Stimulated activated CD4-positive, alpha-beta T cell treated with anti-CD3 and anti-CD28 coated beads, Interleukin-1b, Interleukin-23, amount 100 ng/mL, for 4 hours (primary cell): Measurements from ENCODE around the gene NDUFA6.

Experiments used
- DNase-seq, 2 donors: peaks; one replicate each; pipeline ENCODE4 v3.0.0-alpha.2; 2020; ENCODE audit warnings: low read depth in 2 of 2

NDUFA6 gene

DNA sequence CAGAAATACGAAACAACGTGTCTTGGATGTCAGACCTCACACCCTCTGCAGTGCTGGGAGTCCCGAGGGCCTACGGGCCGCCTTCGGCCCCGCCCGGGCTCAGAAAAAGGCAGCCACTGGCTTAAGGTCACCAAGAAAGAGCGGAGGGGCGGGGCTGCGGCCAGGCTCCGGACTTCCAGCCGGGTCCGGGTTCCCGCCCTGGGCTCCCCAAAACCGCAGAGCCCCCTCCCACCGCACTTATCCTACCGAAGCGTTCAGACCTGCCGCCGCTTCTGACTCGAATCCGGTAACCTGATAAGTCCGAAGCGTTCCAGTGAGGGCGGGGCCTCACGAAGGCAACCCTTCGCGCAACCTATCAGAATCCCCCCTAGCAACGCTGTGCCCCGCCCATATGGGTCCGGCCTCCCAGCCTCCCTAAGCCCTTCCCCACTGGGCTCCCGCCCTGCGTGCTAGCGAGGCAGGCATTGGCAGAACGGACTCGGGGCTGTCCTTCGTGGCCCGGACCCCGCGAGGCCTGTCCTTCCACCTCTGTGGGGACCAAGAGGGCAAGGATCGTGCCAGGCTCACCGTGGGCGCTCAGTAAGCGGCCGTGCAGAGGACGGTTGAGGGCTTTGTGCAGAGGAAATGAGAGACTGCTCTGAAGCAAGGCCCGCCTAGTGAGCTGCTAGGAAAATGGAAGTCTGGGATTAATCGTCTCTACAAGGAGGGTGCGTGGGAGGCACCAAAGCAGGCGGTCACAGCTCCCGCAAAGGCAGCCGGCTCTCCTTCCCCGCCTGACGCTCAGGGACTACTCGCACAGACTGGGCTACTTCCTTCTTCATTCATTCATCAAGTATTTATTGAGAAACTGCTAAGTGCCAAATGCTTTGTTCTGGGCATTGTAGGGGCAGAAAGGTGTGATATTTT is 19.8 kb downstream of the NDUFA6 start, which contains the start of gene NAGA:
Gene NAGA (minus strand): TSS at position 296 of the 906 bp plus-strand sequence. CDS start 515 bp downstream, outside the sequence.
- DNase-seq: peak; percentile 73 to 87

DNA sequence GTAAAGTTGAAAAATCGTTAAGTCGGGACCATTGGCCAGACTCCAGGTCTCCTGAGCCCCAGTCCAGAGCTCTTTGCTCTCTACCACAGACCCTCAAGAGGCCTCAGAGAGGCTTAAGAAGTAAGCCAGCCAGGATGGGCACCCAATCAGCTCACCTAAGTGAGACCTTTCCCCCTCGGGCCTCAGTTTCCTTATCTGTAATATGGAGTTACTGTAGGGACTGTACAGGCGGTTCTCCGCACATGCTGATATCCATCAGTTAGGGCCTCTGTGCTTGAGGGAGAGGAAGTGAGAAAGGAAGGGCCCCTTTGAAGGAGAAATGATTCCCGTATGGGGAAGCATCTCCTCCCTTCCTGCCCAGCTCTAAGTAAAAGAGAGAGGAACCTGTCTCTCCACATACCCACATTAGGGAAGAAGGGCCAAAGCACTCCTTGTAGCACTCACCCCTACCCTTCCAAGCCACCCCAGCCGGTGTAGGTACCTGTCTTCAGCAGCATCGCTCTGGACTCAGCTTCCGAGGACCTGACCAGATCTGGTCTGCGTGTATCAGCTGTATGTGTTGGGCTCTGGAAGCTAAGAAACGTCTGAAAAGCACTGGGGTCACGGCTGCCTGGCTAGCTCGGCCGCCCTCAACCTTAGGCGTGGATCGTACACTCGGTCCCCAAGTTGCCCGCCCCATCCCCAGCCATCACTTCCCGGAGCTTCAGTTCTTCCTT is 20.6 kb downstream of the NDUFA6 start:
- DNase-seq: no peak

DNA sequence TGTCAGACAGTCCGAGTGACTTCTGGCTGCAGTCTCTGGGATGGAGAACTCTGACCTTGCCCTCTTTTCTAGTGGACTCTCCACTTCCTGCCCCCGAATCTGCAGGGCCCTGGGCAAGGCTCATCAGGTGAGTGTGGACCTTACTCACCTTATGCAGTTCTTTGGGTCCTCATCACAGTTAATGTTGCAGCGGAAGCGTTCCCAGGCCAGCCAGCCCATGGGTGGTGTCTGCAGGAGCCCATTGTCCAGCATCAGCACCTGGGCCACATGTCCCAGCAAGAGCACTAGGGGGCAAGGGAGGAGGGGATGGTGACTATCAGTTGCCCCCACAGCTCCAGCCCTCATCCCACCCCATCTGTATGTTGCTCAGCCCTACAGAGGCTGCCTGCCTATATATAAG is 22.3 kb downstream of the NDUFA6 start:
- DNase-seq: no peak

DNA sequence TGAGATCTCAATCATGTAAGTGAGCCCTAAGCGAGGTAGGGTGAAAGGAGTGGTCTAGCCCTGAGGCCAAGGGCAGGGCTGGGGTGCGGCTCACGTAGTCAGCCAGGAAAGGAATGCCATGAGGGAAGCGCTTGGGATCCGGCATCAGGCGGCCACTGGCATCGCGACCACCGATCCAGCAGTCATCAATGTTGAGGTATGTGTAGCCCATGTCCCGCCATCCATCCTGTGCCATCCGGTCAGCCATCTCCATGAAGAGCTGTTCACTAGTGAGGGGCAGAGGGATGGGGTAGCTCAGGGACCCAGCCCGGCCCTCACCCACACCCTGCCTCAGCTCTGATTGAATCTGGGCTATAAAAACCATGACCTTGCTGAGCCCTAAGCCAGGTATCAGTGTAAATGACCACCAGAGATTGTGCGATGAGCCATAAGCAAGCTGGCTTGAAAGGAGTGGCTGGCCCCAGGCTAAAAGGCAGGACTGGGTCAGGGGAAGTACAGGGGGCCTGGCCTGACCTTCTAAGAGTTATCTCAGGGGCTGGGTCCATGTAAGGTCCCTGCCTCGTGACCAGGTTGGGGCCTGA is 22.8 kb downstream of the NDUFA6 start:
- no peak for DNase-seq

DNA sequence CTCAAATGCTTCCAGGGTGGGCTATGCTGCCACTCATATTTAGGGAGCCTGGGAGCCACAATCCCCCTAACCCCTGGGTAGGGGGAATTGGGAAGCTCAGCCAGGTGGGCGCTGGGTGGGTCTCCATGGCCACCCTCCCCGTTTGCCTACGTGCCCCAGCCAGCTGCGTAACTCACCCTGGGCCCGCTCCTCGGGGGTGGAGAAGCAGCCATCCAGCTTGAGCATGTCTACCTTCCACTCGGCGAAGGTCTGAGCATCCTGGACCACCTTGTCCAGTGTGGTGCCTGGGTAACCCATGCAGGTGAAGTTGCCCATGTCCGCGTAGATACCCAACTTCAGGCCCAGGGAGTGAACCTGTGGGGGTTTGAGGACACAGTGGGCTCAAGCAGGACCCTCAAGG is 23.6 kb downstream of the NDUFA6 start:
- DNase-seq: no peak

DNA sequence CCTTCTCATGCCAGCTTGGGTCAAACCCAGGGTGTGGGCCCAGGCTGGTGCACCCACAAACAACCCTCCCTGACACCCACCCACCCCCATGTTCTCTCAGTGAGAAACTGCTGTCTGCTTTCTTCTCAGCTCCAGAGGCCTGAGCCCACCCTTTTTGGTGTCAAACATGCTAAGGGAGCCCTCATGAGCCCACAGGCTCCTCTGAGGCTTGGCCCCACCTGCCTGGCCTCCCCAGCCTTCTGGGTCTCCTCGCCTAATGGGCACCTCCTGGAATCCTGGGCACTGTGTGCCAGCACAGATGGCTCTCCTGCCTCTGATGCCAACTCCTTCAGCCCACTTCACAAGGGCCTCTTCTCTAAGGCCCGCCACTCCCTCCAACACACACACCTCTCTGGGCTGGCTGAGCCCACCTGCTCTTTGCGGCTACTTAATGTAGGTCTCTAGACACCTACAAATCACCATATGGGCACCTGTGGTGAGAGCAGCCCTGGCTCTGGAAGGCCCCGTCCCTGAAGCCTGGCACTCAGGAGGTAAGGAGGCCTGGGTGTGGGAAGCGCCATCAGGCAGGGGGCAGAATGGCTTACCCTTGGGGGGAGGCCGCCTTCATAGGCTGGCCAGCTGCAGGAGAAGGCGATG is 24.3 kb downstream of the NDUFA6 start:
- DNase-seq: no peak

DNA sequence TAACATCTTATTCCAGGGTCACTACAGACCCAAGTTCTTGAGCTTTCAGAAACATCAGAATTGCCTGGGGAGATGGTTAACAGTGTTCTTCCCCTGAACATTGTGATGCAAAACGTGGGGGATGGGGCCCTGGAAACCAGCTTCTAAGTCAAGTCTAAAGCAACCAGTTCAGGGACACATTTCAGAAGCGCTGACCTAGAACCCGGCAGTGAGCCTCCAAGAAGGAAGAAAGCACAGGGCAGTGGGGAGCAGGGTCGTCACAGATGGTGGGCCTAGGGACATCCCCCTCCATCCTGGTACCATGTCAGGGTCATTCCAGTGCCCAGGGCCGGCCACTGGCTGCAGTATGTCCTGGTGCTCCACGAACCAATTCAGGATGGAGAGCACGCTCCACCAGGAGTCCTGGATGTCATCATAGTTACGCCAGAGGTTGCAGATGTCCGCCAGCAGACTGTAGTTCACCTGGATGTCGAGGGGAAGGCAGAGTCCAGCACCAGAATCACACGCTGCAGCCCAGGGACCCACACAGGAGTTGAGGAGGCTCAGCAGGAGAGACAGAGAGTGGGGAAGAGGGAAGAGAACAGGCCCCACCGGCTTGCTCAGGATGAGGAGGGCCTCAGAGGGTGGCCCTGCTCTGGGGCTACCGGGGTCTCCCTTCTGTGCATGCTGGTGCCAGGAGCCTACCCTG is 25.0 kb downstream of the NDUFA6 start:
- DNase-seq: no peak

DNA sequence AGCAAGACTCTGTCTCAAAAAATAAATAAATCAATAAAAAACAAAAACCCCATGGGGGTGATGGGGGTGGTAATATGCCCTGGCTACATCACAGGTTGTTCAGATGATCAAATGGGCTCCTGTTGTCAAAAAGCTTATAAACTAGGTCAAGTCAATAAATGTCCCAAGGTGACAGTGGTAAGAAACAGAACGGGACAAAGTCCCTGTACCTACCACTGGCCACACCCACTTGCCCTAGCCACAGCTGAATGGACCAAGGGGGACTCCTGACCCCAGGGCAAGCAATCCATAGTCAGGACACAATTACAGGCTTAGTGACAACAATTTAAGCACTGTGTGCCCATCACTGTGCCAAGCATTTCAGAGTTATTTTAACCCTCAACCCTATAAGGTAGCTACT is 25.9 kb downstream of the NDUFA6 start:
- DNase-seq: no peak

DNA sequence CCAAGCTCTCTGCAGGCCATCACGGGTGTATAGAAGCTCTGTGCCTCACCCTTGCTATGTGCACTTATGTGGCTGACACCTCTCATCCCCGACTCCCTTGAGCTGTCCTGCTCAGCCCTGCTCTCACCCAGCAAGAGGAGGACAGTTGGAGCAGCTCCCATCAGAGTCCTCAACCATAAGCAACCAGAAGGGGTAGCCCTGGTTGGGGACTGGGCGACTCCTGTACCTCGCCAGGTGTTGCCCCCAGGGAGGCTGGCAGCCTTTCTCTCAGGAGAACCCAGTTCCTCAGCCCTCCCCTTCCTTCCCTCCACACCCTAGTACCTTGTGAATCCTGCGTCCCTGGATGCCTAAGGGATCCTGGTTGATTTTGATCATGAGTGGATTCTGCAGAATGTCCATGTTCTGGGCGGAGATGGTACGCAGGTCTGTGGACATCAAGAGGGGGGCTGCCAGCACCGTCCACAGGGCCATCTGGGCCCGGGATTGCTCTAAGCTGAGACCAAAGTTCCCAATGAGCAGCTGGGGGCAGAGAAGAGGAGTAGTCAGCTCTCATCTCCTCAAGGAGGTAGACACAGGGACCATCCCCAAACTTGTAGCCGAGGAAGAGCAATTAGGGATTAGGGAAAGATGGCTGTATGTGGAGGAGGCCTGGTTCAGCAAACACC is 27.9 kb downstream of the NDUFA6 start:
- DNase-seq: no peak

DNA sequence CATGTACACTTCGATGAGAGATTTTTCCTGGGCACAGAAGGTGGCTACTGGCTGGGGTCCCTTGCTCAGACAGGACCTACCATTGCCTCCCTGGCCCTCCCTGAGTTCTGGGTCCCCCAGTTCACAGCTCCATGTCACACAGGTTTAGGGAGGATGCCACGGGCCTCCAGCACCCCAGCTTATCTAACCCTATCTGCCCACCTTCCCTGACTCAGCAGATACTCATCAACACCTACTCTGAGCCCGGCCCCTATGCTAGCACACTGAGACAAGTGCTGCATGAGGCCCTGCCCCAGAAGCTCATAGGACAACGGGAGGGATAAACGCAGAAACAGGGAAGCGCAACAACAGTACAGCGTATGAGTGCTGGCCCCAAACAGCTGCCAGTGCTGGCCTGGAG is 29.5 kb downstream of the NDUFA6 start:
- DNase-seq: no peak

DNA sequence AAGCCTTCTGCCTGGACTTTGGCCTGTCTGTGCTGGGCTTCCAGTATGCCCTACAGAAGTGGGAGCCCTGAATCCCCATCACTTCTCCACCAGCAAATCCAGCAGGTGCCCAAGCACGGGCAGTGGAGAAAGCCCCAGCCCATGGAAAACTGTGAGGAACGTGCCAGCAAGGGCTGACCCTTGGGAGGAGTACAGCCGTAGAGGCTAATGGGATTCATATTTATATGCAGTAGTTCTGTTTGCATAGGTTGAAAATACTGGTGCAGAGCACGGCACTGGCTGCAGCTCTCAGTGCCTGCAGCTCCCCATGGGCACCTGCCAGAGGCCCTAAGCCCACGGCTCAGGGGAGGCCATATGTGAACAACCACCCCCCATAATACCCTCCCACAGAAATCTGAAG is 30.1 kb downstream of the NDUFA6 start:
- no peak for DNase-seq

DNA sequence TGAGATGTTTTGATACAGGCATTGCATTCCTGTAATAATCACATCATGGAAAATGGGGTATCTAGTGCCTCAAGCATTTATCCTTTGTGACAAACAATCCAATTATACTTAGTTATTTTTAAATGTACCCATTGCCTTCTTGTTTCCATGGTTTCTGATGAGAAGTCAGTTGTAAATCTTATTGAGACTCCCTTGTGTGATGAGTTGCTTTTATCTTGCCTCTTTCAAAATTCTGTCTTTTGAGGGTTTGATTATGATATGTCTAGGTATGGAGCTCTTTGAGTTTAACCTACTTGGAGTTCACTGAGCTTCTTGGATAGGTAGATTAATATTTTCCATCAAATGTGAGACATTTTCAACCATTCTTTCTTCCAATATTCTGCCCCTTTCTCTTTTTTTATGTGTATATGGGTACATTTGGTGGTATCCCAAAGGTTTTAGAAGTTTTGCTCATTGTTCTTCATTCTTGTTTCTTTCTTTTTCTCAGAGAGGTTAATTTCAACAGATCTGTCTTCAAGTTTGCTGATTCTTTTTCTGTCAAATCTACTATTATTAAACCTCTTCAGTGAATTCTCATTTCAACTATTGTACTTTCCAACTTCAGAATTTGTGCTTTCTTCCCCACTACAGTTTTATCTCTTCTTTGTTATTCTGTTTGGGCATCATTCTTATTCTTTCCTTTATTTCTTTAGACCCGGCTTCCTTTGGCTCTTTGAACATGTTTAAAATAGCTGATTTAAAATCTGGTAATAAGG is 33.6 kb downstream of the NDUFA6 start:
- DNase-seq: no peak

DNA sequence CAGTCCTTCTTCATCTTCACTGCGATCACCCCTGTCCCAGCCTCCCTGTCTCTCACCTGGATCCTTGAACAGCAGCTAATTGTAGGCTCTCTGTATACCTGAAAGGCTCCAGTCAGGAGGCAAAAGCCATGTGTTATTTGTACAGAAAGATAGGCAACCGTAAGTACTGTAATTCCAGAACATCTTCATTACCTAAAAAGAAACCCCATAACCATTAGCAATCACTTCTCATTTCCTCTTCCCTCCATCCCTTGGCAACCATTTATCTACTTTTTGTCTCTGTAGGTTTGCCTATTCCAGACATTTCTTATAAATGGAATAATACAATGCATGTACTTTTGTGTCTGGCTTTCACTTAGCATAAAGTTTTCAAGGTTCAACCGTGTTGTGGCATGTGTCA is 37.8 kb downstream of the NDUFA6 start:
- no peak for DNase-seq

DNA sequence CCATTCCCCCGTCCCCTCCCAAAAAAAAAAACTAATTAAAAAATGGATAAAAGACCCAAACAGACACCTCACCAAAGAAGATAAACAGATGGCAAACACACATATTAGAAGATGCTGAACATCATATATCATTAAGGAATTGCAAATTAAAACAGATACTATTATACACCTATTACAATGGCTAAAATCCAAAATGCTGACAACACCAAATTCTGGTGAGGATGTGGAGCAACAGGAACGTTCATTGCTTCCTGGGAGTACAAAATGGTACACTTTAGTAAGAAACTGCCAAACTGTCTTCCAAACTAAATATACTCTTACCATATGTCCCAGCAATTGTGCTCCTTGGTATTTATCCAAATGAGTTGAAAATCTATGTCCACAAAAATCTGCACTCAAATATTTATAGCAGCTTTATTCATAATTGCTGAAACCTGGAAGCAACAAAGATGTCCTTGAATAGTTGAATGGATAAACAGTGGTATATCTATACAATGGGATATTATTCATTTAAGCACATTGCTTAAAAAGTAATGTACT is 39.9 kb downstream of the NDUFA6 start:
- no peak for DNase-seq

DNA sequence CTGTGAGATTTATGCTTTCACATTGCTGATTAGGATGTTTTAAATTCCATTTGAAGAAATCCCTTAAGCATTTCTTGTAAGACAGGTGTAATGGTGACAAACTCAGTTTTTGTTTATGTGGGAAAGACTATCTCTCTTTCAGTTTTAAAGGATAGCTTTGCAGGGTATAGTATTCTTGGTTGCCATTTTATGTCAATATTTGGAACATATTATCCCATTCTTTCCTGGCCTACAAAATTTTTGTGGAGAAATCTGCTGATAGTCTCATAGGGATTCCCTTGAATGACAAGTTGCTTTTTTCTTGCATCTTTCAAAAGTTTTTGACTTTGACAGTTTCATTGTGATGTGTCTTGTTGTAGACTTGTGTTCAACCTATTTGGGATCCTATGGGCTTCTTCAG is 48.8 kb downstream of the NDUFA6 start:
- no peak for DNase-seq

DNA sequence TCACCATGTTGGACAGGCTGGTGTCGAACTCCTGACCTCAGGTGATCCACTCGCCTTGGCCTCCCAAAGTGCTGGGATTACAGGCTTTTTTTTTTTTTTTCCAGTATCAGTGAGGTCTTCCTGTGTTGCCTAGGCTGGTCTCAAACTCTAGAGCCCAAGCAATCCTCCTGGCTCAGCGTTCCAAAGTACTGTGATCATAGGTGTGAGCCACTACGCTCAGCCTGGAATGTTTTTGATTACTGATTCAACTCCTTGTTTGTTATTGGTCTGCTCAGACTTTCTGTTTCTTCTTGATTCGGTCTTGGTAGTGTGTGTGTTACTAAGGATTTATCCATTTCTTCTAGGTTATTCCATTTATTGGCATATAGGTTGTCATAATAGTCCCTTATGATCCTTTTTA is 51.3 kb downstream of the NDUFA6 start:
- no peak for DNase-seq
